Measurements from ENCODE around the gene TAOK3. TPM values are rescaled to one million over a fixed set of nuclear protein-coding genes. Genes with fewer than 3 reads are reported as not detected.

Gene TAOK3
- total and polyA plus RNA-seq, 10 of the 15 experiments (the other 5 are each of a cell fraction or from before 2014, with no cell fraction given), result 41.3 to 131 (median 57.8) TPM

- Histone ChIP-seq H3K9me3 (replicated peaks; ENCODE audit: control insufficient read depth, insufficient read depth, low read length) (no peaks in the 10 kb centered on the region), H3K4me3 (no peak overlapping the region), H3K27me3 (replicated peaks in 1 of 2; ENCODE audit: control insufficient read depth in 2 of 2, insufficient read depth in 2 of 2, low read length in 1 of 2) (no peaks in the 10 kb centered on the region), H3K36me3 (ENCODE audit: control insufficient read depth in 2 of 2, insufficient read depth in 2 of 2, low read length in 1 of 2) (peaks cover 7 to 39% of the 10 kb centered on the region in 2 experiments), H3K27ac (ENCODE audit: control insufficient read depth, insufficient read depth) (no peak overlapping the region), H3K79me2 (ENCODE audit: control insufficient read depth, insufficient read depth, low read length) (no peaks in the 10 kb centered on the region), H3K4me2 (ENCODE audit: control insufficient read depth, insufficient read depth) (no peak overlapping the region), H3K9ac (ENCODE audit: control insufficient read depth, insufficient read depth, low read length) (no peak overlapping the region), H3K4me1 (ENCODE audit: control insufficient read depth, insufficient read depth, low read length) (no peaks in the 10 kb centered on the region), H4K20me1 (ENCODE audit: control insufficient read depth, insufficient read depth) (no peaks in the 10 kb centered on the region), H2AFZ (ENCODE audit: control insufficient read depth, low read depth, low read length) (no peak overlapping the region)
- in situ Hi-C loops (cut with MboI) (loop anchor here (25.0 kb wide), 1 partner anchor 1204 kb away; the partner anchor contains the start of gene FBXO21), intact Hi-C loops (cut with micrococcal nuclease; ENCODE audit: unreplicated experiment) (no loop called here)
- no peak for ATAC-seq
- POLR2A ChIA-PET, result no interaction called here
- CTCF ChIA-PET, result interaction anchor here (0.9 to 2.1 kb wide), 3 partner anchors 10 to 271 kb away, joined by 3 to 6 read pairs (median 3); no protein-coding TSS in a partner anchor
- WGBS (ENCODE audit: insufficient coverage, insufficient replicate concordance, low lambda C conversion rate, missing lambda C conversion rate), result 97% methylated on average over 2 of the region's 2 CpGs
- no peak for TF ChIP-seq NKRF (conservative IDR thresholded peaks at IDR 0.05)
- TF ChIP-seq, protein P1, sequence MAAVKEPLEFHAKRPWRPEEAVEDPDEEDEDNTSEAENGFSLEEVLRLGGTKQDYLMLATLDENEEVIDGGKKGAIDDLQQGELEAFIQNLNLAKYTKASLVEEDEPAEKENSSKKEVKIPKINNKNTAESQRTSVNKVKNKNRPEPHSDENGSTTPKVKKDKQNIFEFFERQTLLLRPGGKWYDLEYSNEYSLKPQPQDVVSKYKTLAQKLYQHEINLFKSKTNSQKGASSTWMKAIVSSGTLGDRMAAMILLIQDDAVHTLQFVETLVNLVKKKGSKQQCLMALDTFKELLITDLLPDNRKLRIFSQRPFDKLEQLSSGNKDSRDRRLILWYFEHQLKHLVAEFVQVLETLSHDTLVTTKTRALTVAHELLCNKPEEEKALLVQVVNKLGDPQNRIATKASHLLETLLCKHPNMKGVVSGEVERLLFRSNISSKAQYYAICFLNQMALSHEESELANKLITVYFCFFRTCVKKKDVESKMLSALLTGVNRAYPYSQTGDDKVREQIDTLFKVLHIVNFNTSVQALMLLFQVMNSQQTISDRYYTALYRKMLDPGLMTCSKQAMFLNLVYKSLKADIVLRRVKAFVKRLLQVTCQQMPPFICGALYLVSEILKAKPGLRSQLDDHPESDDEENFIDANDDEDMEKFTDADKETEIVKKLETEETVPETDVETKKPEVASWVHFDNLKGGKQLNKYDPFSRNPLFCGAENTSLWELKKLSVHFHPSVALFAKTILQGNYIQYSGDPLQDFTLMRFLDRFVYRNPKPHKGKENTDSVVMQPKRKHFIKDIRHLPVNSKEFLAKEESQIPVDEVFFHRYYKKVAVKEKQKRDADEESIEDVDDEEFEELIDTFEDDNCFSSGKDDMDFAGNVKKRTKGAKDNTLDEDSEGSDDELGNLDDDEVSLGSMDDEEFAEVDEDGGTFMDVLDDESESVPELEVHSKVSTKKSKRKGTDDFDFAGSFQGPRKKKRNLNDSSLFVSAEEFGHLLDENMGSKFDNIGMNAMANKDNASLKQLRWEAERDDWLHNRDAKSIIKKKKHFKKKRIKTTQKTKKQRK (IDR thresholded peaks at IDR 0.05; ENCODE audit: low read depth, low read length), result no peak
- TF ChIP-seq RCOR1 (conservative IDR thresholded peaks at IDR 0.05; ENCODE audit: low read depth, low read length), result no peak
- TF ChIP-seq, protein P2, sequence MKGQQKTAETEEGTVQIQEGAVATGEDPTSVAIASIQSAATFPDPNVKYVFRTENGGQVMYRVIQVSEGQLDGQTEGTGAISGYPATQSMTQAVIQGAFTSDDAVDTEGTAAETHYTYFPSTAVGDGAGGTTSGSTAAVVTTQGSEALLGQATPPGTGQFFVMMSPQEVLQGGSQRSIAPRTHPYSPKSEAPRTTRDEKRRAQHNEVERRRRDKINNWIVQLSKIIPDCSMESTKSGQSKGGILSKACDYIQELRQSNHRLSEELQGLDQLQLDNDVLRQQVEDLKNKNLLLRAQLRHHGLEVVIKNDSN (IDR thresholded peaks at IDR 0.05; ENCODE audit: borderline replicate concordance, extremely low read length, insufficient read depth, low read depth, low read length), result no peak
- TF ChIP-seq MEF2B (IDR thresholded peaks at IDR 0.05; ENCODE audit: partially characterized antibody, poor library complexity, severe bottlenecking), result no peak
- no peak for TF ChIP-seq NR2C2 (IDR thresholded peaks at IDR 0.05; ENCODE audit: borderline replicate concordance, control insufficient read depth, insufficient read length, low read depth)
- TF ChIP-seq NR2C1 (IDR thresholded peaks at IDR 0.05), result no peak
- no peak for TF ChIP-seq RAD21 (IDR thresholded peaks at IDR 0.05; ENCODE audit: insufficient read depth, low read depth, low read length)
- no peak for TF ChIP-seq FOS (IDR thresholded peaks at IDR 0.05; ENCODE audit: borderline replicate concordance, extremely low read depth, insufficient read length)
- no peak for TF ChIP-seq HCFC1 (IDR thresholded peaks at IDR 0.05; ENCODE audit: low read length)
- TF ChIP-seq CBX3 (IDR thresholded peaks at IDR 0.05; ENCODE audit: borderline replicate concordance, low read depth), result no peak
- TF ChIP-seq SMC3 (IDR thresholded peaks at IDR 0.05; ENCODE audit: borderline replicate concordance, low read length), result no peak
- BruUV-seq (replicated peaks), result no TSS peak
- FAIRE-seq, result no peak
- SMC1A ChIA-PET (ENCODE audit: uncharacterized antibody, unreplicated experiment), result no interaction called here
- no peak for DNase-seq (ENCODE audit: low read depth, low spot score)
- RAD21 ChIA-PET (ENCODE audit: unreplicated experiment), result no interaction called here
Observed at GRCh38 chr12:118391424-118391823, 18.7 kb upstream of the TAOK3 start.
